Esophagus squamous epithelium (tissue), 5 donors: ENCODE data around the gene ERVK3-1. TPM values are rescaled to one million over a fixed set of nuclear protein-coding genes. Genes with fewer than 3 reads are reported as not detected.

Experiments used
- DNase-seq: peaks from one replicate; lab custom pipeline; 2025; lab: John Stamatoyannopoulos, UW
- H3K27ac ChIP-seq, 4 donors: fragments of 200-600 bp; sonication (generic); one replicate each; pipeline ENCODE4 v1.5.1; 2016 to 2019; ENCODE audit warnings: mild to moderate bottlenecking in 1 of 4
- H3K27me3 ChIP-seq, 4 donors: fragments of 200-600 bp; sonication (generic); 1 replicate in 3 of 4; 2 replicates in 1 of 4; pipeline versions ENCODE4 v1.5.1 to v1.6.0; 2017 to 2021; ENCODE audit warnings: antibody characterized with exemption in 1 of 4
- H3K36me3 ChIP-seq, 3 donors: fragments of 200-600 bp; sonication (generic); one replicate each; pipeline ENCODE4 v1.5.1; 2016 to 2019
- H3K4me1 ChIP-seq, 3 donors: fragments of 200-600 bp; sonication (generic); one replicate each; pipeline ENCODE4 v1.5.1; 2017 to 2019
- H3K4me3 ChIP-seq, 4 donors: fragments of 200-600 bp; sonication (generic); 1 replicate in 3 of 4; 2 replicates in 1 of 4; pipeline ENCODE4 v1.5.1; 2016 to 2019; ENCODE audit warnings: mild to moderate bottlenecking in 2 of 4, moderate library complexity in 1 of 4
- H3K9me3 ChIP-seq, 3 donors: fragments of 200-600 bp; sonication (generic); one replicate each; pipeline ENCODE4 v1.5.1; 2016 to 2019
- POLR2A ChIP-seq, 4 donors: fragments of 450-650 bp; IDR thresholded peaks; one replicate each; pipeline ENCODE4 v1.6.1; 2017; ENCODE audit warnings: antibody characterized with exemption in 4 of 4, mild to moderate bottlenecking in 4 of 4, moderate library complexity in 3 of 4
- WGBS, 2 donors: methylation state at CpG; one replicate each; pipeline ENCODE4 v1.1.5; 2018; 5-methylcytosine and 5-hydroxymethylcytosine counted together
- intact Hi-C: fragments of 100-400 bp; cut with DNase I; formaldehyde crosslinking; loops from one replicate; pipeline ENCODE4 v1.15.0; 2022
- small RNA-seq, 4 donors: library from RNA; depleted of rRNA; stranded (forward); fragments of <200 nt; gene quantifications; one replicate each; pipeline ENCODE3, GENCODE V24; 2016
- total RNA-seq, 4 donors: library from RNA; depleted of rRNA; stranded (reverse); fragments of >200 nt; gene quantifications; one replicate each; pipeline ENCODE4 v1.1.0, GENCODE V29; 2016
- TF ChIP-seq, protein P1 (sequence below), 6 experiments: fragments of 450-650 bp in 4 of 6; fragments of 200-600 bp in 2 of 6; sonication (generic) in 2 of 6; IDR thresholded peaks; one replicate each; pipeline ENCODE4 v1.5.1; 2016 to 2019; ENCODE audit warnings: antibody characterized with exemption in 6 of 6, mild to moderate bottlenecking in 4 of 6, moderate library complexity in 4 of 6
- donor health status: DM: yes; HTN: yes; CAD: no.

ERVK3-1 gene
- total RNA-seq, 4 donors from 2014 or later: 24.7 to 42.0 (median 38.0) TPM

- DNase-seq: no peak
- Histone ChIP-seq H3K9me3 (peaks cover 0 to 10% (median 0%) of the 10 kb centered on the region in 3 donors), H3K27ac (no peak overlapping the region), H3K4me3 (peak overlapping the region in 2 of 4 donors; percentile 36 to 60), H3K36me3 (no peaks in the 10 kb centered on the region), H3K4me1 (peaks cover 7 to 36% (median 10%) of the 10 kb centered on the region in 3 donors), H3K27me3 (peaks cover 0 to 21% (median 0%) of the 10 kb centered on the region in 4 donors)
- TF ChIP-seq, protein P1, sequence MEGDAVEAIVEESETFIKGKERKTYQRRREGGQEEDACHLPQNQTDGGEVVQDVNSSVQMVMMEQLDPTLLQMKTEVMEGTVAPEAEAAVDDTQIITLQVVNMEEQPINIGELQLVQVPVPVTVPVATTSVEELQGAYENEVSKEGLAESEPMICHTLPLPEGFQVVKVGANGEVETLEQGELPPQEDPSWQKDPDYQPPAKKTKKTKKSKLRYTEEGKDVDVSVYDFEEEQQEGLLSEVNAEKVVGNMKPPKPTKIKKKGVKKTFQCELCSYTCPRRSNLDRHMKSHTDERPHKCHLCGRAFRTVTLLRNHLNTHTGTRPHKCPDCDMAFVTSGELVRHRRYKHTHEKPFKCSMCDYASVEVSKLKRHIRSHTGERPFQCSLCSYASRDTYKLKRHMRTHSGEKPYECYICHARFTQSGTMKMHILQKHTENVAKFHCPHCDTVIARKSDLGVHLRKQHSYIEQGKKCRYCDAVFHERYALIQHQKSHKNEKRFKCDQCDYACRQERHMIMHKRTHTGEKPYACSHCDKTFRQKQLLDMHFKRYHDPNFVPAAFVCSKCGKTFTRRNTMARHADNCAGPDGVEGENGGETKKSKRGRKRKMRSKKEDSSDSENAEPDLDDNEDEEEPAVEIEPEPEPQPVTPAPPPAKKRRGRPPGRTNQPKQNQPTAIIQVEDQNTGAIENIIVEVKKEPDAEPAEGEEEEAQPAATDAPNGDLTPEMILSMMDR (IDR thresholded peaks at IDR 0.05): no peak
- no peak for TF ChIP-seq POLR2A (IDR thresholded peaks at IDR 0.05)
- intact Hi-C loops: no loop called here
- 78 to 87% methylated on average over 5 to 10 of the region's 19 CpGs for WGBS, 2 donors
These were observed 52.4 kb downstream of the ERVK3-1 start for GRCh38 chr19:58357481-58358145.

DNA sequence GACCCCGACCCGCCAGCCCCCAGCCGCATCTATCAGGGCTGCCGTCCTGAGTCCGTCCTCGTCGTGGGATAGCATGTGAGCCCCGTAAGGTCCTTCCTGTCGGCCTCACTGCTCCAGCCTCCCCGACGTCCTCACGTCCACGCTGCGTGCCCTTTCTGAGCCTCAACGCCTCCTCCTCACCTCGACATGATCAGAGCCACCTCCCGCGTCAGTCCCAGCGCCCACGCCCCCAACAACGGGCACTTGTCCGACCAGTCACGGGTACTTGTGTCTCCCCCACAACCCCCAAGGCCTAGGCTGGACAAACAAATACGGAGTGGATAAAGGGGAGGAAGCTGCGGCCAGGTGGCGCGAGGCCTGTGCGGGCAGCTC is 56.7 kb downstream of the ERVK3-1 start:
- peaks cover under 1 to 28% (median 10%) of the 10 kb centered on the region in 3 donors for H3K4me1 ChIP-seq
- DNase-seq: no peak
- peak overlapping the region; percentile 85 to 97 (median 92) for H3K27ac ChIP-seq
- TF ChIP-seq, protein P1 (IDR thresholded peaks at IDR 0.05): no peak
- TF ChIP-seq POLR2A (IDR thresholded peaks at IDR 0.05): no peak
- peaks cover 0 to 10% (median 0%) of the 10 kb centered on the region in 4 donors for H3K27me3 ChIP-seq
- intact Hi-C loops: no loop called here
- H3K36me3 ChIP-seq: peaks cover 0 to 9% (median 0%) of the 10 kb centered on the region in 3 donors
- peaks cover 0 to 5% (median 0%) of the 10 kb centered on the region in 3 donors for H3K9me3 ChIP-seq
- peak overlapping the region; percentile 55 to 83 (median 77) for H3K4me3 ChIP-seq
- 2 to 13% methylated on average over 7 to 13 of the region's 28 CpGs for WGBS, 2 donors

- no peaks in the 10 kb centered on the region for H3K9me3 ChIP-seq
- peaks cover 0 to 23% (median 7%) of the 10 kb centered on the region in 3 donors for H3K4me1 ChIP-seq
- TF ChIP-seq, protein P1 (IDR thresholded peaks at IDR 0.05): peak in 2 of 6 experiments; percentile 5 to 22
- peak in 3 of 4 donors; percentile 51 to 68 (median 62) for TF ChIP-seq POLR2A (IDR thresholded peaks at IDR 0.05)
- 0 to 1% methylated on average over 4 to 20 of the region's 74 CpGs for WGBS, 2 donors
- peak; percentile 81 for DNase-seq
- peaks cover 0 to 5% (median 0%) of the 10 kb centered on the region in 4 donors for H3K27me3 ChIP-seq
- intact Hi-C loops: no loop called here
- H3K4me3 ChIP-seq: peak within 1 kb of the TSS; percentile 55 to 83 (median 77)
- H3K27ac ChIP-seq: peak within 1 kb of the TSS; percentile 85 to 97 (median 92)
- H3K36me3 ChIP-seq: peaks cover 0 to 11% (median 0%) of the 10 kb centered on the region in 3 donors
These were observed 57.3 kb downstream of the ERVK3-1 start, which contains the start of gene ZNF497 for GRCh38 chr19:58362272-58362994. Gene ZNF497 (minus strand): TSS chr19:58362751. CDS start chr19:58357635, 5,116 bp downstream.

DNA sequence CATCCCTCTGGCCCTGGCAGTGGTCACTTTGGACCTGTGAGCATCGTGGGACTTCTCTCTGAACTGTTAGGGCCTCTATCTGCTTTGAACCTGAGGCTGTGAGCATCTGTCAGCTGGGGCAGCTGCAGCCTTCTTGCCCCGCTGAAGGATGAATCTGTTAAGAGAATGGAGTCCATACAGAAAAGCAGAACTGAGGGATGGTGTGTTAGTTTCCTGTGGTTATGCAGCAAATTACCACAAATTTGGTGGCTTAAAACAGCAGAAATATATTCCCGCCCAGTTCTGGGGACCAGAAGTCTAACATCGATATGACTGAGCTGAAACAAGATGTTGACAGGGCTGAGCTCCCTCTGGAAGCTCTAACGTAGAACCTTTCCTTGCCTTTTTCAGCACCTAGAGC is 59.0 kb downstream of the ERVK3-1 start:
- no peak overlapping the region for H3K27ac ChIP-seq
- intact Hi-C loops: no loop called here

More for the DNA sequence above, 59.0 kb downstream of the ERVK3-1 start:
- H3K4me1 ChIP-seq: peaks cover 0 to 19% (median 7%) of the 10 kb centered on the region in 3 donors
- WGBS, 2 donors: 65 to 70% methylated on average over 4 to 5 of the region's 5 CpGs
- DNase-seq: no peak
- TF ChIP-seq, protein P1 (IDR thresholded peaks at IDR 0.05): no peak
- TF ChIP-seq POLR2A (IDR thresholded peaks at IDR 0.05): no peak
- H3K27me3 ChIP-seq: no peaks in the 10 kb centered on the region
- H3K4me3 ChIP-seq: no peak overlapping the region
- H3K9me3 ChIP-seq: no peaks in the 10 kb centered on the region
- peaks cover 0 to 25% (median 0%) of the 10 kb centered on the region in 3 donors for H3K36me3 ChIP-seq

Small RNA genes within 50 kb of the gene (small RNA-seq; reads per million reads assigned to genes)
- gene MIR6806: 0 reads per million in 4 donors
- gene RNA5SP473: 0 to 0.60 (median 0.15) reads per million in 4 donors

Other genes with a start within 250 kb of the ERVK3-1 start
- 1 to 10 TPM in 3 of 4 donors, under 1 TPM in 1; 0.83 to 3.8 (median 1.3) TPM for gene ZNF135, start 246.1 kb upstream of the ERVK3-1 start, total RNA-seq
- 10 to 100 TPM in 3 of 4 donors, 1 to 10 TPM in 1; 9.0 to 49.6 (median 21.1) TPM for gene ZSCAN18, start 207.1 kb upstream of the ERVK3-1 start, total RNA-seq
- 1 to 10 TPM; 3.0 to 6.7 (median 3.9) TPM for gene ZNF329, start 154.6 kb upstream of the ERVK3-1 start, total RNA-seq
- gene ZNF274, start 122.3 kb upstream of the ERVK3-1 start, total RNA-seq: 10 to 100 TPM; 20.4 to 28.6 (median 24.9) TPM
- 10 to 100 TPM; 19.1 to 53.4 (median 36.0) TPM for gene ZNF544, start 76.5 kb upstream of the ERVK3-1 start, total RNA-seq
- gene ZNF8, start 26.4 kb upstream of the ERVK3-1 start, total RNA-seq: 1 to 10 TPM; 3.5 to 6.7 (median 4.2) TPM
- gene ZSCAN22, start 21.6 kb downstream of the ERVK3-1 start, total RNA-seq: 1 to 10 TPM; 2.2 to 3.2 (median 2.9) TPM
- 10 to 100 TPM in 2 of 4 donors, 1 to 10 TPM in 1, not detected in 1; 1.1 to 25.1 (median 13.9) TPM for gene A1BG, start 48.1 kb downstream of the ERVK3-1 start, total RNA-seq
- 1 to 10 TPM in 3 of 4 donors, under 1 TPM in 1; 0.87 to 1.9 (median 1.4) TPM for gene ZNF497, start 57.4 kb downstream of the ERVK3-1 start, total RNA-seq
- gene ZNF837, start 75.7 kb downstream of the ERVK3-1 start, total RNA-seq: 1 to 10 TPM; 2.4 to 6.7 (median 3.3) TPM
- 1,000 to 10,000 TPM; 1,292 to 2,917 (median 1,952) TPM for gene RPS5, start 81.9 kb downstream of the ERVK3-1 start, total RNA-seq
- 10 to 100 TPM in 2 of 4 donors, 1 to 10 TPM in 2; 5.0 to 30.5 (median 15.7) TPM for gene RNF225, start 90.3 kb downstream of the ERVK3-1 start, total RNA-seq
- gene ZNF584, start 103.3 kb downstream of the ERVK3-1 start, total RNA-seq: 10 to 100 TPM in 2 of 4 donors, 1 to 10 TPM in 2; 8.5 to 13.4 (median 9.4) TPM
- 1 to 10 TPM; 2.0 to 5.3 (median 2.4) TPM for gene ZNF132, start 134.8 kb downstream of the ERVK3-1 start, total RNA-seq
- 10 to 100 TPM in 1 of 4 donors, 1 to 10 TPM in 3; 6.5 to 10.1 (median 8.0) TPM for gene ZNF324B, start 146.2 kb downstream of the ERVK3-1 start, total RNA-seq
- gene ZNF324, start 161.7 kb downstream of the ERVK3-1 start, total RNA-seq: 10 to 100 TPM; 13.5 to 25.4 (median 20.2) TPM
- gene ZNF446, start 171.0 kb downstream of the ERVK3-1 start, total RNA-seq: 10 to 100 TPM in 3 of 4 donors, 1 to 10 TPM in 1; 6.0 to 13.3 (median 12.1) TPM
- gene SLC27A5, start 206.6 kb downstream of the ERVK3-1 start, total RNA-seq: 1 to 10 TPM; 1.9 to 5.3 (median 2.6) TPM
- 10 to 100 TPM in 1 of 4 donors, 1 to 10 TPM in 3; 6.9 to 11.1 (median 8.3) TPM for gene ZBTB45, start 214.4 kb downstream of the ERVK3-1 start, total RNA-seq
- 100 to 1,000 TPM; 150 to 198 (median 179) TPM for gene TRIM28, start 238.7 kb downstream of the ERVK3-1 start, total RNA-seq
- gene CHMP2A, start 249.7 kb downstream of the ERVK3-1 start, total RNA-seq: 10 to 100 TPM; 76.5 to 99.5 (median 86.6) TPM